ENCODE data around the gene FAXDC2. TPM values are rescaled to one million over a fixed set of nuclear protein-coding genes. Genes with fewer than 3 reads are reported as not detected.

FAXDC2 gene
- total RNA-seq, 4 donors from 2014 or later = 17.4 to 57.2 (median 33.7) TPM

DNA sequence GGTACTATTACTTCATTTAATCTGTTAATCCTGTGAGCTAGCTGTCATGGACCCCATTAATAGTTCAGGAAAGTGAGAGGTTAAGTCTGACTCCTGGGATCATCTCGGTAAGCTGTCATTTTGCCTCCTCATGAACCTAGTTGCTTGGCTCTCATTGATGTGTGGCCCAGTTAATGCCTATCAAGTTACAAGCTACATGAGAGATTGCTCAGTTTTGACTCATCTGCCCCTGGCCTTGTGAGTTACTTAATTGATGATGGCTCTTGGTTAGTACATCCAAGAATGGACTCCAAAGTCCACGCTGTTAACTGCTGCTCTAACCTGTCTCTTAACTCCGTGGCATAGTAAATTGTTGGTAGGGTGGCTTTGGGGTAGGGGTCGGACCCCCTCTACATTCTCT, 71.3 kb downstream of the FAXDC2 start:
- no peak for DNase-seq (ENCODE audit: low spot score)
- TF ChIP-seq, protein P1, sequence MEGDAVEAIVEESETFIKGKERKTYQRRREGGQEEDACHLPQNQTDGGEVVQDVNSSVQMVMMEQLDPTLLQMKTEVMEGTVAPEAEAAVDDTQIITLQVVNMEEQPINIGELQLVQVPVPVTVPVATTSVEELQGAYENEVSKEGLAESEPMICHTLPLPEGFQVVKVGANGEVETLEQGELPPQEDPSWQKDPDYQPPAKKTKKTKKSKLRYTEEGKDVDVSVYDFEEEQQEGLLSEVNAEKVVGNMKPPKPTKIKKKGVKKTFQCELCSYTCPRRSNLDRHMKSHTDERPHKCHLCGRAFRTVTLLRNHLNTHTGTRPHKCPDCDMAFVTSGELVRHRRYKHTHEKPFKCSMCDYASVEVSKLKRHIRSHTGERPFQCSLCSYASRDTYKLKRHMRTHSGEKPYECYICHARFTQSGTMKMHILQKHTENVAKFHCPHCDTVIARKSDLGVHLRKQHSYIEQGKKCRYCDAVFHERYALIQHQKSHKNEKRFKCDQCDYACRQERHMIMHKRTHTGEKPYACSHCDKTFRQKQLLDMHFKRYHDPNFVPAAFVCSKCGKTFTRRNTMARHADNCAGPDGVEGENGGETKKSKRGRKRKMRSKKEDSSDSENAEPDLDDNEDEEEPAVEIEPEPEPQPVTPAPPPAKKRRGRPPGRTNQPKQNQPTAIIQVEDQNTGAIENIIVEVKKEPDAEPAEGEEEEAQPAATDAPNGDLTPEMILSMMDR (IDR thresholded peaks at IDR 0.05) = no peak
- ATAC-seq (ENCODE audit: low FRiP score) = peak; percentile 60

DNA sequence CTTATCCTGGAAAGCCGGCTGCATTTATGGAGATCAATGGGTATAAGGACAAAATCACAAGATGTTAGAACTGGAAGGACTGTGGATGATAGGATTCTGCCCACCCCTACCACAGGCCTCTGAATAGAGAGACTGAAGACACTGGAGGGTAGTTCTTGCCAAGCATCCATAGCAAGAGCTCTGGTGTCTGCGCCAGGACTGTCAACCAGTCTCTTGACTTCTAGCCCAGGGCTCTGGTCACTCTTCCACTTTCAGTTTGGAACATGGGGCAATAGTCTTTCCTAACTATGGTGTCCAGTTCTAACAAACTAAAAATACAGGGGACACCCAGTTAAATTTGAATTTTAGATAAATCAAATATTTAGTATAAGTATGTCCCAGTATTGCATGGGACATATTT, 71.9 kb downstream of the FAXDC2 start:
- TF ChIP-seq, protein P1 (IDR thresholded peaks at IDR 0.05) = no peak
- no peak for DNase-seq (ENCODE audit: low spot score)
- no peak for ATAC-seq (ENCODE audit: low FRiP score)

DNA sequence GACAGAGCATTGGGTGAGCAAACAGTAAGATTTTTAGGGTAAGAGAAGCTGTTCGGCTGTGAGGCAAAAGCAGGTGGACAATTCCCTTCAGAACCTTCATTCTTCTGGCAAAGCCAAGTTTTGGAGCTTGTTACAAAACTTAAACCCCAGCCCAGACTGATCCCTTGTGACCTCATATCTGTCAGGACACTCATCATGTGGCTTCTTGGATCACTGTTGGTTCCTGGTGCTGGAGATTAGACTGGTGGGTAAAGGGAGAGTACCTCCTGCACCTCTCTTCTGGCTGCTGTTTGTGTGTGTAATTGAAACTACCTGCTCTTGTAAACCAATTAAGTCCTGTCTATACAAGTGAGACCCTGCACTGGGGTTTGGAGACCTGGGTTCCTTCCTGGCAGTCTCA, 74.2 kb downstream of the FAXDC2 start:
- TF ChIP-seq, protein P1 (IDR thresholded peaks at IDR 0.05) = no peak
- DNase-seq (ENCODE audit: low spot score) = no peak
- ATAC-seq (ENCODE audit: low FRiP score) = no peak

DNA sequence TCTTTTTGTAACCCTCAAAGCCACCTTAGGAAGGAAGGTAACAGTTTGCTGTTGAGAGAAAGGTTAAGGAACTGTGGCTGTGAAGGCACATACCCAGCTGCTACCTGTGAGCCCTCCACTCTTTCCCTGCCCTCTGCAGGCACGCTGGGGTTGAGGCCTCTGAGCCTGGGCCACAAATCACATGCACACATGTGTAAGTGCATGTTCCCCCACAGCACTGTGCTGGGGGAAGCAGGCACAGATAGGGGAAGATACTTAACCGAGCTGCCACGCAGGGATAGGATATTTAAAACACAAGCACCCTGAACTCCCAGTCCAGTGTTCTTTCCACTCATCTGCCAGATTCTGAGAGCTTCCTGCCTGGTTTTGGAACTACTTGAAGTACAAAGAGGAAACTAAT, 77.1 kb downstream of the FAXDC2 start:
- ATAC-seq (ENCODE audit: low FRiP score) = no peak
- TF ChIP-seq, protein P1 (IDR thresholded peaks at IDR 0.05) = no peak
- DNase-seq (ENCODE audit: low spot score) = no peak

DNA sequence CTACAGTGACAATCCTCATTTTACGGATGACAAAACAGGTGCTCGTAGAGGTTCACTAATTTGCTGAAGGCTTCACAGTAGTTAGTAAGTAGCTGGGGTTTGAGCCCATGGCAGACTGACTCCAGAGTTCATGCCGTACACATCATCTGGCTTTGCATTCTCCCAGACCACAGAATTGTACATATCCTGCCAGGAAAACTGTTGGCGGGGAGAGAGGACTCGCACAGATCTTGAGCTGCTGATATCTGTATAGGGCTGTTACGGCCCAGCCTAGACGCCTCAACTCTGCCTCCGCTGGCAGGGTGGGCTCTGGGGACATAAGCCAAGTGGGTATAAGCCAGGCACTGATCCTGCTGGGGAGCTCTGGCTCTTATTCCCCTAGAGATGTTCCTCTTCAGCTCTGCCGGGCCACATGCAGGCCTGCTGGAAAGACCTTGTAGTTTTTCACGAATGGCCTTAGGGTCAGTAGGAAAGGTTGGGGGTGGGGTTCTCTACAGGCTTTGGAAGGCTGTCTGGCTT, 79.0 kb downstream of the FAXDC2 start:
- DNase-seq (ENCODE audit: low spot score) (no peak), ATAC-seq (ENCODE audit: low FRiP score) (peak; percentile 56)
- TF ChIP-seq, protein P1 (IDR thresholded peaks at IDR 0.05) = no peak

DNA sequence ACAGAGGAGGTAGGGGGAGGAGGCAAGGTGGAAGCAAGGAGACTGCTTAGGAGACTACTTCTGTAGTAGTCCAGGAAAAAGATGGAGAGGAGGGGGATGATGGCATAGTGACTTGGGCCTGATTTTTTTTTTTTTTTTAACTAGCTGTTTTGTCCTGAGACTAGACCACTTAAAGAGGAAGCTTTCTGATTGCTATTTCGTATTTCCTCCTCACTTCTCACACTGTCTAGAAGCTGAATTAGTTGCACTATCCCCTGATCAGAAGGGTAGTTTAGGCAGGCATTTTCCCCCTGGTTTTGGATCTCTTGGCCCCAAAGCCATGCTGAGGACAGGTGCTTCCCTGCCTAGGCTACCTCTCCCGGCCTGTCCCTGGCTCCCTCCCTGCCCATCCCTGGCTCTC, 80.3 kb downstream of the FAXDC2 start:
- TF ChIP-seq, protein P1 (IDR thresholded peaks at IDR 0.05) = no peak
- no peak for ATAC-seq (ENCODE audit: low FRiP score)
- DNase-seq (ENCODE audit: low spot score) = no peak

Small RNAs within 50 kb of the gene (small RNA-seq; reads per million reads assigned to genes)
- gene MIR378H = not detected

Other genes with a start within 250 kb of the FAXDC2 start
- 100 to 1,000 TPM in 2 of 4 donors, 10 to 100 TPM in 2; 80.5 to 155 (median 106) TPM for gene LARP1, start 95.2 kb downstream of the FAXDC2 start, total RNA-seq
- gene CNOT8, start 8.0 kb upstream of the FAXDC2 start, total RNA-seq = 100 to 1,000 TPM in 1 of 4 donors, 10 to 100 TPM in 3; 48.0 to 106 (median 70.3) TPM
- 10 to 100 TPM; 13.5 to 25.8 (median 20.2) TPM for gene GEMIN5, start 87.6 kb upstream of the FAXDC2 start, total RNA-seq
- 10 to 100 TPM; 12.8 to 24.6 (median 17.5) TPM for gene MRPL22, start 90.5 kb upstream of the FAXDC2 start, total RNA-seq
- not detected for gene KIF4B, start 163.2 kb upstream of the FAXDC2 start, total RNA-seq